ENCODE results near the gene TBCA. TPM values are rescaled to one million over a fixed set of nuclear protein-coding genes. Genes with fewer than 3 reads are reported as not detected.

TBCA gene
- total RNA-seq, 1 experiment from 2014 or later = 327 TPM

DNA sequence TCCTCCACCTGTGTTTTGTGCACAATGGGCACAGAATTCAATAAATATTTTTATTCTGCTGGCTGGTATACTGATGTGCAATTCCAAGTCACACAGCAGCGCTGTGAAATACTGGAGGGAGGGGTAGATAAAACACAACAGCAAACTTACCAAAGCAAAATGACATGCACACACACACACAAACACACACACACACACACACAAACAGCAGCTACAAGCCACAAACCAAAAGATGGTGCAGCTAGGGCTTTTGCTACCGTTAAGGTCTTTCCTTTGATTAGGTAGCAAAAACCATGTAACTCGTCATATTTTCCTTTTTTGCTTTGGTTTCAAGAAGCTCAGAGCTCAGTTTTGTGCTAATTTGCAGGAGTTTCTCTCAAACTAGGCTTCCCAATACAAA lies 1.8 kb upstream of the TBCA start:
- Mint-ChIP-seq H3K36me3 (no peaks in the 10 kb centered on the region), H3K9me3 (no peaks in the 10 kb centered on the region), H3K27ac (no peak overlapping the region), H3K4me1 (peaks cover 38% of the 10 kb centered on the region), H3K27me3 (ENCODE audit: low read depth) (peaks cover 6% of the 10 kb centered on the region; the same call in 1 of the 2 replicates), H3K4me3 (no peak overlapping the region)
- CTCF ChIA-PET = no interaction called here
- ATAC-seq (no peak), DNase-seq (ENCODE audit: low spot score) (no peak)
- TF ChIP-seq NR3C1 (CRISPR knock-in tag; conservative IDR thresholded peaks at IDR 0.05; ENCODE audit: low read depth) (no peak), NFYB (CRISPR knock-in tag; conservative IDR thresholded peaks at IDR 0.05; ENCODE audit: low read depth) (no peak), OVOL2 (CRISPR knock-in tag; IDR thresholded peaks at IDR 0.05; ENCODE audit: borderline replicate concordance) (no peak), NR1H2 (CRISPR knock-in tag; IDR thresholded peaks at IDR 0.05) (no peak), E2F5 (CRISPR knock-in tag; IDR thresholded peaks at IDR 0.05) (no peak), IRF2 (CRISPR knock-in tag; IDR thresholded peaks at IDR 0.05; ENCODE audit: borderline replicate concordance, low read depth) (no peak), MXD4 (CRISPR knock-in tag; IDR thresholded peaks at IDR 0.05; ENCODE audit: borderline replicate concordance) (no peak), SOX15 (CRISPR knock-in tag; IDR thresholded peaks at IDR 0.05) (no peak), NR2C2 (CRISPR knock-in tag; IDR thresholded peaks at IDR 0.05) (no peak), ZNF263 (CRISPR knock-in tag; IDR thresholded peaks at IDR 0.05; ENCODE audit: low read depth) (no peak), PREB (CRISPR knock-in tag; IDR thresholded peaks at IDR 0.05; ENCODE audit: borderline replicate concordance) (no peak), TEAD1 (CRISPR knock-in tag; IDR thresholded peaks at IDR 0.05) (no peak)
- TF ChIP-seq, protein P1, sequence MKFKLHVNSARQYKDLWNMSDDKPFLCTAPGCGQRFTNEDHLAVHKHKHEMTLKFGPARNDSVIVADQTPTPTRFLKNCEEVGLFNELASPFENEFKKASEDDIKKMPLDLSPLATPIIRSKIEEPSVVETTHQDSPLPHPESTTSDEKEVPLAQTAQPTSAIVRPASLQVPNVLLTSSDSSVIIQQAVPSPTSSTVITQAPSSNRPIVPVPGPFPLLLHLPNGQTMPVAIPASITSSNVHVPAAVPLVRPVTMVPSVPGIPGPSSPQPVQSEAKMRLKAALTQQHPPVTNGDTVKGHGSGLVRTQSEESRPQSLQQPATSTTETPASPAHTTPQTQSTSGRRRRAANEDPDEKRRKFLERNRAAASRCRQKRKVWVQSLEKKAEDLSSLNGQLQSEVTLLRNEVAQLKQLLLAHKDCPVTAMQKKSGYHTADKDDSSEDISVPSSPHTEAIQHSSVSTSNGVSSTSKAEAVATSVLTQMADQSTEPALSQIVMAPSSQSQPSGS (CRISPR knock-in tag; IDR thresholded peaks at IDR 0.05; ENCODE audit: borderline replicate concordance, low read depth) = no peak
- TF ChIP-seq, protein P2, sequence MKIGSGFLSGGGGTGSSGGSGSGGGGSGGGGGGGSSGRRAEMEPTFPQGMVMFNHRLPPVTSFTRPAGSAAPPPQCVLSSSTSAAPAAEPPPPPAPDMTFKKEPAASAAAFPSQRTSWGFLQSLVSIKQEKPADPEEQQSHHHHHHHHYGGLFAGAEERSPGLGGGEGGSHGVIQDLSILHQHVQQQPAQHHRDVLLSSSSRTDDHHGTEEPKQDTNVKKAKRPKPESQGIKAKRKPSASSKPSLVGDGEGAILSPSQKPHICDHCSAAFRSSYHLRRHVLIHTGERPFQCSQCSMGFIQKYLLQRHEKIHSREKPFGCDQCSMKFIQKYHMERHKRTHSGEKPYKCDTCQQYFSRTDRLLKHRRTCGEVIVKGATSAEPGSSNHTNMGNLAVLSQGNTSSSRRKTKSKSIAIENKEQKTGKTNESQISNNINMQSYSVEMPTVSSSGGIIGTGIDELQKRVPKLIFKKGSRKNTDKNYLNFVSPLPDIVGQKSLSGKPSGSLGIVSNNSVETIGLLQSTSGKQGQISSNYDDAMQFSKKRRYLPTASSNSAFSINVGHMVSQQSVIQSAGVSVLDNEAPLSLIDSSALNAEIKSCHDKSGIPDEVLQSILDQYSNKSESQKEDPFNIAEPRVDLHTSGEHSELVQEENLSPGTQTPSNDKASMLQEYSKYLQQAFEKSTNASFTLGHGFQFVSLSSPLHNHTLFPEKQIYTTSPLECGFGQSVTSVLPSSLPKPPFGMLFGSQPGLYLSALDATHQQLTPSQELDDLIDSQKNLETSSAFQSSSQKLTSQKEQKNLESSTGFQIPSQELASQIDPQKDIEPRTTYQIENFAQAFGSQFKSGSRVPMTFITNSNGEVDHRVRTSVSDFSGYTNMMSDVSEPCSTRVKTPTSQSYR (CRISPR knock-in tag; IDR thresholded peaks at IDR 0.05) = no peak
- TF ChIP-seq, protein P3, sequence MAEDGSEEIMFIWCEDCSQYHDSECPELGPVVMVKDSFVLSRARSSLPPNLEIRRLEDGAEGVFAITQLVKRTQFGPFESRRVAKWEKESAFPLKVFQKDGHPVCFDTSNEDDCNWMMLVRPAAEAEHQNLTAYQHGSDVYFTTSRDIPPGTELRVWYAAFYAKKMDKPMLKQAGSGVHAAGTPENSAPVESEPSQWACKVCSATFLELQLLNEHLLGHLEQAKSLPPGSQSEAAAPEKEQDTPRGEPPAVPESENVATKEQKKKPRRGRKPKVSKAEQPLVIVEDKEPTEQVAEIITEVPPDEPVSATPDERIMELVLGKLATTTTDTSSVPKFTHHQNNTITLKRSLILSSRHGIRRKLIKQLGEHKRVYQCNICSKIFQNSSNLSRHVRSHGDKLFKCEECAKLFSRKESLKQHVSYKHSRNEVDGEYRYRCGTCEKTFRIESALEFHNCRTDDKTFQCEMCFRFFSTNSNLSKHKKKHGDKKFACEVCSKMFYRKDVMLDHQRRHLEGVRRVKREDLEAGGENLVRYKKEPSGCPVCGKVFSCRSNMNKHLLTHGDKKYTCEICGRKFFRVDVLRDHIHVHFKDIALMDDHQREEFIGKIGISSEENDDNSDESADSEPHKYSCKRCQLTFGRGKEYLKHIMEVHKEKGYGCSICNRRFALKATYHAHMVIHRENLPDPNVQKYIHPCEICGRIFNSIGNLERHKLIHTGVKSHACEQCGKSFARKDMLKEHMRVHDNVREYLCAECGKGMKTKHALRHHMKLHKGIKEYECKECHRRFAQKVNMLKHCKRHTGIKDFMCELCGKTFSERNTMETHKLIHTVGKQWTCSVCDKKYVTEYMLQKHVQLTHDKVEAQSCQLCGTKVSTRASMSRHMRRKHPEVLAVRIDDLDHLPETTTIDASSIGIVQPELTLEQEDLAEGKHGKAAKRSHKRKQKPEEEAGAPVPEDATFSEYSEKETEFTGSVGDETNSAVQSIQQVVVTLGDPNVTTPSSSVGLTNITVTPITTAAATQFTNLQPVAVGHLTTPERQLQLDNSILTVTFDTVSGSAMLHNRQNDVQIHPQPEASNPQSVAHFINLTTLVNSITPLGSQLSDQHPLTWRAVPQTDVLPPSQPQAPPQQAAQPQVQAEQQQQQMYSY (CRISPR knock-in tag; IDR thresholded peaks at IDR 0.05) = no peak
- TF ChIP-seq, protein P4, sequence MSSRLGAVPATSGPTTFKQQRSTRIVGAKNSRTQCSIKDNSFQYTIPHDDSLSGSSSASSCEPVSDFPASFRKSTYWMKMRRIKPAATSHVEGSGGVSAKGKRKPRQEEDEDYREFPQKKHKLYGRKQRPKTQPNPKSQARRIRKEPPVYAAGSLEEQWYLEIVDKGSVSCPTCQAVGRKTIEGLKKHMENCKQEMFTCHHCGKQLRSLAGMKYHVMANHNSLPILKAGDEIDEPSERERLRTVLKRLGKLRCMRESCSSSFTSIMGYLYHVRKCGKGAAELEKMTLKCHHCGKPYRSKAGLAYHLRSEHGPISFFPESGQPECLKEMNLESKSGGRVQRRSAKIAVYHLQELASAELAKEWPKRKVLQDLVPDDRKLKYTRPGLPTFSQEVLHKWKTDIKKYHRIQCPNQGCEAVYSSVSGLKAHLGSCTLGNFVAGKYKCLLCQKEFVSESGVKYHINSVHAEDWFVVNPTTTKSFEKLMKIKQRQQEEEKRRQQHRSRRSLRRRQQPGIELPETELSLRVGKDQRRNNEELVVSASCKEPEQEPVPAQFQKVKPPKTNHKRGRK (CRISPR knock-in tag; IDR thresholded peaks at IDR 0.05; ENCODE audit: borderline replicate concordance) = no peak
- POLR2A ChIA-PET = no interaction called here

Measured in WTC11 (cell line).